Measurements from ENCODE around the gene ETS1. TPM values are rescaled to one million over a fixed set of nuclear protein-coding genes. Genes with fewer than 3 reads are reported as not detected.

Gene ETS1
- total and polyA plus RNA-seq, 2 experiments from 2014 or later = 25.6 to 52.6 TPM

GRCh38 chr11:128519338-128519737, 68.0 kb downstream of the ETS1 start:
- Histone ChIP-seq H3K79me2 (replicated peaks; ENCODE audit: insufficient read depth) (peaks cover 62% of the 10 kb centered on the region), H3K27me3 (ENCODE audit: insufficient read depth) (peaks cover 14% of the 10 kb centered on the region), H3K4me3 (no peak overlapping the region), H3F3A (replicated peaks; ENCODE audit: low read depth) (no peaks in the 10 kb centered on the region), H2AFZ (no peak overlapping the region), H3K4me1 (ENCODE audit: insufficient read depth) (peaks cover 77% of the 10 kb centered on the region), H3K4me2 (no peak overlapping the region), H3K36me3 (ENCODE audit: insufficient read depth) (no peaks in the 10 kb centered on the region), H4K20me1 (replicated peaks; ENCODE audit: insufficient read depth) (peaks cover 29% of the 10 kb centered on the region), H3K9me2 (ENCODE audit: insufficient read depth) (no peaks in the 10 kb centered on the region), H3K27ac (ENCODE audit: low read depth) (no peak overlapping the region)
- DNase-seq (ENCODE audit: low spot score) (no peak), ATAC-seq (no peak)
- no peak overlapping the region for H3K4me3 Mint-ChIP-seq
- H3K27ac Mint-ChIP-seq = no peak overlapping the region
- TF ChIP-seq JUNB (IDR thresholded peaks at IDR 0.05; ENCODE audit: unreplicated experiment) = no peak
- TF ChIP-seq ZNF331 (CRISPR knock-in tag; IDR thresholded peaks at IDR 0.05; ENCODE audit: low read depth) = no peak
- TF ChIP-seq ZNF114 (CRISPR knock-in tag; IDR thresholded peaks at IDR 0.05) = no peak
- no peak for TF ChIP-seq ZNF462 (CRISPR knock-in tag; IDR thresholded peaks at IDR 0.05)
- no peak for TF ChIP-seq ETS1 (IDR thresholded peaks at IDR 0.05)
- H3K36me3 Mint-ChIP-seq (ENCODE audit: low read depth) = no peaks in the 10 kb centered on the region
- H3K27me3 Mint-ChIP-seq (ENCODE audit: insufficient read depth, low read depth, poor library complexity) = peaks cover 21% of the 10 kb centered on the region
- H3K4me1 Mint-ChIP-seq = peaks cover 59% of the 10 kb centered on the region
- H3K9me3 Mint-ChIP-seq = no peaks in the 10 kb centered on the region
